HFF-Myc (cell line): ENCODE measurements around the gene TMEM92.

Experiments used
- DNase-seq: peaks from one replicate; pipeline ENCODE4 v3.0.0-alpha.2; 2011; ENCODE audit warnings: low read depth; ENCODE audit errors: extremely low read depth
- H3K4me3 ChIP-seq: replicated peaks from 2 replicates; pipeline ENCODE4 v1.5.1; 2011; ENCODE audit warnings: low read depth, mild to moderate bottlenecking, control low read depth, low read length
- CTCF ChIP-seq: IDR thresholded peaks from 2 replicates; pipeline ENCODE4 v1.5.1; 2012; ENCODE audit warnings: mild to moderate bottlenecking, low read depth, low read length, control low read depth; ENCODE audit errors: missing control alignments

TMEM92 gene

GRCh38 chr17:50308666-50309065, 34.4 kb downstream of the TMEM92 start:
- DNase-seq: no peak
- no peak overlapping the region for H3K4me3 ChIP-seq
- no peak for TF ChIP-seq CTCF

DNA sequence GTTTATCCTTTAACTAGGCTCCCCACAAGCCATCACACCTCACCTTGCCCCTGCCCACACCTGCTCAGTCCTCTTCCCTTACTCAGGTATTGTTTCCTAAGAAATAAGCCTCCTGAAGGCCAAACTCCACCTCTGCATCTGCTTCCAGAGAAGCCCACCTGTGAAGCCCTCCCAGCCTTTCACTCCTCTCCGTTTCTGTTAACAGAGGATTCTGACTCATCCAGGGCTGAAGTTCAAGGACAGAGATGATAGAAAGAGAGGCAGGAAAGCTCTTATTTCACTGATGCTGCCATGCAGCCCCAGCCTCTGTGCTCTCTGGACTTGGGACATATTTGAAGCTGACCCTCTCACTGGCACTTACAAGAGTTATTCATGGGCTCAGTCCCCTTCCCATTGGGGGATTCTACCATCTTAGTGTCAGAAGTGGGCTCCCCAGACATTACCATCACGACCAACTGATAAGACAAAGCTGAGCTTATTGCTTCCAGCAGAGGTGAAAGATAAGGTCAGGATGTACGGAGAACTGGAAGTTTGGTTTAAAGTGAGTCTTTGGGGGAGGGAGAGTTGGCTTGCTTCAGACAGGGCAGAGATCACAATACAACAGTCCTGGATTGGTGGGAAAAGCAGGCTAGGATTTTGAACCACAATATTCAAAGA, 36.3 kb downstream of the TMEM92 start:
- TF ChIP-seq CTCF: no peak
- H3K4me3 ChIP-seq: no peak overlapping the region
- DNase-seq: no peak

GRCh38 chr17:50311112-50311460, 36.8 kb downstream of the TMEM92 start:
- no peak for DNase-seq
- no peak for TF ChIP-seq CTCF

GRCh38 chr17:50311483-50311882, 37.2 kb downstream of the TMEM92 start:
- H3K4me3 ChIP-seq: no peak overlapping the region
- DNase-seq: no peak
- no peak for TF ChIP-seq CTCF

More at GRCh38 chr17:50311112-50311460, 36.8 kb downstream of the TMEM92 start:
- no peak overlapping the region for H3K4me3 ChIP-seq

- no peak for DNase-seq
- TF ChIP-seq CTCF: no peak
- H3K4me3 ChIP-seq: no peak overlapping the region
Measured at GRCh38 chr17:50312308-50312707, 38.0 kb downstream of the TMEM92 start.

- no peak for TF ChIP-seq CTCF
- DNase-seq: no peak
- H3K4me3 ChIP-seq: no peak overlapping the region
Measured at GRCh38 chr17:50314456-50315011, 40.3 kb downstream of the TMEM92 start.
